Measurements from ENCODE around the gene OR10H5.
"Not testable (repeated sequence)": the region's sequence is repeated elsewhere in the genome, so short reads cannot be mapped to it uniquely, and the experiment has no call there.

The OR10H5 gene, protein sequence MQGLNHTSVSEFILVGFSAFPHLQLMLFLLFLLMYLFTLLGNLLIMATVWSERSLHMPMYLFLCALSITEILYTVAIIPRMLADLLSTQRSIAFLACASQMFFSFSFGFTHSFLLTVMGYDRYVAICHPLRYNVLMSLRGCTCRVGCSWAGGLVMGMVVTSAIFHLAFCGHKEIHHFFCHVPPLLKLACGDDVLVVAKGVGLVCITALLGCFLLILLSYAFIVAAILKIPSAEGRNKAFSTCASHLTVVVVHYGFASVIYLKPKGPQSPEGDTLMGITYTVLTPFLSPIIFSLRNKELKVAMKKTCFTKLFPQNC

DNA sequence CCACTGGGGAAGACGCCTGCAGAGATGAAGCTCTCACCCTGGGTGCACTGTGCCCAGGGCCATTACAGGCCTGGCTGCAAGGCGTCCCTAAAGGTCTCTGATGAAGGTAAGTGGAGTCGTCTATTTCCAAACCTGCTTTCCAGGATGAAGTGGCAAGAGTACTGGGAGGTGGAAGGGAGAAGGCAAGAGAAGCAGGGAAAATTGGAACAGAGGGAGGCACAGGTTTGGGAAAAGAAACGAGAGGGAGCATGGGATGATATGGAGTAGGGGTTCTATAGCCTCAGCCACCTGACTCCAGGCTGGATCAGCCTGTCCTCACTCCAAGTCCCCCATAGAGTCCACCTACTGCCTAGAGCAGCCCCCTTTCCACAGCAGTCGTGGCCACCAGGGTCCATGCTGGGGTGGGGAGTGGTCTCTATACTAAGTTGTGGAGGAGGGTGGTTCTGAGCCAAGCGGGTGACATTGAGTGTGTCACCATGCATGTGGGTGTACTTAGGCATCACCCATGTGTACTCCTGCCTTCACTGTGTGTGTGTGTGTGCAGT, at the start of gene OR10H5:
OR10H5 (plus strand) TSS at position 51 of the 545 bp plus-strand sequence. CDS start 6,388 bp downstream, outside the sequence.
- DNase-seq: no peak

DNA sequence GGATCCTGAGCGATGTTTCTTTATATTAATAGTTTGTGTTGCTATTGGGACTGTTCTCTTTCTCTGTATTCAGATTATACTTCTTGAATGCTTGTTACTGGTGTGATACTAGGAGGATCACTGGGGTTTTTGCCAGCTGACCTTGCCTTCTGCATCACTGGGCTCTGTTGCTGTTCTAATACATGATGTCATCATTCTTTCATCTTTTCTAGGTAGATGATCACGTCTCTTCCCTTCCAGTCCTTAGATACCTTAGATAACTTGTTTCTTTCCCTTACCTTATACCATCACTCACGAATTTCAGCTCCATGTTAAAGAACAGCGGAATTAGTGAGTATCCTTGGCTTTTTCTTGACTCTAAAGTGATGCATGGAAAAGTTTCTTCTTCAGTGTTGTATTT, 49.7 kb upstream of the OR10H5 start, which contains the start of gene OR10H3:
OR10H3 (plus strand) TSS at position 264 of the 400 bp plus-strand sequence. CDS start 3,408 bp downstream, outside the sequence.
- no peak for DNase-seq

DNA sequence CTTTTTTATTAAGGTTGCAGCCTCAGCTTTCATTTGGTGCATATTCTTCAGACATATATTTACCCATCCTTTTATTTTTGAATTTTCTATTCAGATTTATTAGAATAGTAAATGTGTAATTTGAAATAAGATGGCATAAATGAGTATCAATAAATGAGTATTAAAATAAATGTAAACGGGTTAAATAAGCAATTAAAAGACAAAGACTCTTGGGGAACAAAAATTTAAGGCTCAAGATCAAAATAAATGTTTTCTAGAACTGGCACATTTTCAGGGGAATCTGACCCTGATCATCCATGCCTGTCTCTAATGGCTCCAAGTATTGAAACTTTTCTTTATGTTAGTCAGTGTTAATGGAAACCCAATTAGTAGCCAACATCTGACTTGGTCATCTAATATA, 46.7 kb upstream of the OR10H5 start:
- no peak for DNase-seq

DNA sequence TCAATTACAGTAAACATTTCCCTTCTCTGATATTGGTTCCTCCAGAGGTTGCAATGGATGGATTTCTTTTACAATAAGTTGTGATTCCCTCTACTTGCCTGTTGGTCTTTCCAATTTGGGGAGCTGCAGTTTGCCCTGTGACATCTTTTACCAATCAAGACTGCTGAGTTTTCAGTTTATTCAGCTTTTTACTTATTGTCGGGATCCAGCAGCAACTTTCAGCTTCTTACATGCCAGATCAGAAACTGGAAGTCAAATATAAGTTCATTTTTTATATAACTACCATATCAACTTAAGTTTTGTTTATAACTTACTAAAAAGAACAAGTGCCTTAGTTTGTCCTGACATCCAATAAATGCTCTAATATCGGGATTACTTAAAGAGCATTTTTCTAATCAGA, 39.2 kb upstream of the OR10H5 start:
- no peak for DNase-seq

DNA sequence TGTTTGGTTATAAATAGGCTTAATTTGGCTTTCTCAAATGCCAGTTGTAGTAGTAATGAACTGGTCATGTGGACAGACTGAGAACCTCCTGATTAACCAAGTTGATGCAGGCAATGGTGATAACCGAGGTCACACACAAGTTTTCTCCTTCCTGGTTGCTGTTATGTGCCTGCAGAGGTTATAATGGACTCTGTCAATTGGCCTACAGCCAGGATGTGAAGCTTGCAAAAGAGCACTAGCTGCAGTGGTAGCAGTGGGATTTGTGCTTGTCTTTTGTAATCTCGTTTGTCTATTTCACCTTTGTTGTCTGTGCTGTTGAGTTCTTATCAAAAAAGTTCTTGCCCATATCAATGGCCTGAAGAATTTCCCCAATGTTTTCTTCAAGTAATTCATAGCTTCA, 29.1 kb upstream of the OR10H5 start:
- no peak for DNase-seq

DNA sequence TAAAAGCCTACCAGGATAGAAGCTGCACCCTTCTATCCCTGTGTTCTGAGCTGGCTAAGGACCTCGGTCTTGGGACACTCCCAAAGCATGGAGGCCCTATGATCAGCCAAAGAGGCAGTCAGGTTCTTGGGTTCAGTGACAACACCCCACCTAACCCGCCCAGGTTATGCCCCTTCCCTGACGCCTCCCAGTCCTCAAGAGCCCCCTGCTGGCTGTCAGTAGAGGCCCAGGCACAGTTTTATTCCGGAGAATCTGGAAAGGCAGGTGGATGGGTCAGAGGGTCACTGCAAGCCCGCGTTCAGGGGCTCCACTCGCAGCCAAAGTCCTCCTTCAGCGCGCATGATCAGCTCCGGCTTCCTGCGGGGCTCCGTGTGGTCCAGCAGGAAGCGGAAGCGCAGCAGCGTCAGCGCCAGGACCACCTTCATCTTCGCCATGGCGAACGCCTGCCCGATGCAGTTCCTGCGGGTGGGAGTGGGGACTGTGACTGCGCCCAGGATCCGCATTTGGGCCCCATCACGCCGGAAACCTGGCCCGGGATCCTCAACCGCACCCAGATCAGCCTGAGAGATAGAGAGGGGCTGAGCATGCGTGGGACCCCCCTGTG, 27.4 kb upstream of the OR10H5 start:
- no peak for DNase-seq

DNA sequence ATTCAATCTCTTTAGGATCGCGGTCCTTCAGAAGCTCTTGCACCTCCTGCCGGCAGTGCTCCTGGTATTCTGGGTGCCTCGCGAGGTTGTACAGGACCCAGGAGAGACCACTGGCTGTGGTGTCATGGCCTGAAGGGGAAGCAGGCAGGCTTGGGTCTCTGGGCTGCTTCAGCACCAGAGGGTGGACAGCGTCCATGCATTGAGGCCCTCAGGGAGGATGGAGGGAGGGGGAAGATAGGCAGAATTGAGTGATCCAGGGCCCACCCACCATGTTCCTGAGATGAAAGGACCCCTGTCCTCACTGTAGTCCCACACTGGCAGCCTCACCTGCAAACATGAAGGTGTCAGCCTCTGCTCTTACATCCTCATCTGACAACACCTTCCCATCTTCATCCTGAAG, 17.9 kb upstream of the OR10H5 start:
- no peak for DNase-seq

DNA sequence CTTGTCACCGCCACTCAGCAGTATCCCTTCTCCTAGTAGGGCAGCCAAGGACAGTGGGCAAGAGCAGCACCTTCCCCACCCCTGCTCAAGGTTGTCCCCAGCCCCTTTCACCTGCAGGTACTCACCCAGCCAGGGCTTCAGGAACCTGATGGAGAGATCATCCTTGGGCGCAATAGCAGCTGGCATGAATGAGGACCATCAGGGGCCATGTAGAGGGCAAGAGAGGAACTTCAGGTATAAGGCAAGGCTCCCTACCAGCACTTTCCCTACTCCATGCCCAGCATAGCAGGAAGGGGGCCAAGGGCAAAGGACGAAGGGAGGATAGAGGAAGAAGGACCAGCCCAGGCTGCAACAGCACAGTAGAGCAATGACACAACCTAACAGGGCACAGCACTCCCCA, 13.3 kb upstream of the OR10H5 start:
- not testable (repeated sequence) for DNase-seq

DNA sequence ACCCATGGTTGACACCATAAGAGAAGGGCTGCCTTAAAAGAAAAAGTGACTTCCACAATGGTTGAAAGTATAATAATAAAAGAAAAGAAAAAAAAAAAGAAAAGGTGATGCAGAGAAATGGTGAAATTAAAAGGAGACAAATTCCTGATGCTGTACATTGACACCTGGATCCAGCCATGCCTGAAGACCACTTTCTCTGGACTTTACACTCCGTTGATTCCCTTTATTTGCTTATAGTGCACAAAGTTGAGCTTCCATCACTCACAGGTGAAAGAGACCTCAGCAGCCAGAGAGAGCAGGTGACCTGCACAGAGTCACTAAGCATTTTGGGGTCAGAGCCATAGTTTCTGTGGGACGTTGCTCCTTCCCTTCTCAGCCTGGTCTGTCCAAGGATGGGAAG, 12.2 kb upstream of the OR10H5 start:
- no peak for DNase-seq

DNA sequence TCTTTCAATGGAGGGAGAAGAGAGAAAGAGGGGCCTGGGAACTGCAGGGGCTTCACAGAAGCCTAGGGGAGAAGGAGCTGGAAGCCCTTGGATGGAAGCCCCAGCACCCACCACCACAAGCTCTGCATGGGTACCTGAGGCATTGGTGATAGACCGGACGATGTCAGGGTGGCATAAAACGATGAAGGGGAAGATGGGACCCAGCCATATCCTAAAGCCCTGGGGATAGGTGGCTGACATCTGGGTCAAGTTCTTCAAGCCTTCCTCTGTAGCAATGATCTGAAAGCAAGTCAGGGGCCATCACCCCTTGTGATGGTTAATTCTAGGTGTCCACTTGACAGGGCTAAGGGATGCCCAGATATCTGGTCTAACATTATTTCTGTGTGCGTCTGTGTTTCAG, 11.2 kb upstream of the OR10H5 start:
- DNase-seq: no peak

DNA sequence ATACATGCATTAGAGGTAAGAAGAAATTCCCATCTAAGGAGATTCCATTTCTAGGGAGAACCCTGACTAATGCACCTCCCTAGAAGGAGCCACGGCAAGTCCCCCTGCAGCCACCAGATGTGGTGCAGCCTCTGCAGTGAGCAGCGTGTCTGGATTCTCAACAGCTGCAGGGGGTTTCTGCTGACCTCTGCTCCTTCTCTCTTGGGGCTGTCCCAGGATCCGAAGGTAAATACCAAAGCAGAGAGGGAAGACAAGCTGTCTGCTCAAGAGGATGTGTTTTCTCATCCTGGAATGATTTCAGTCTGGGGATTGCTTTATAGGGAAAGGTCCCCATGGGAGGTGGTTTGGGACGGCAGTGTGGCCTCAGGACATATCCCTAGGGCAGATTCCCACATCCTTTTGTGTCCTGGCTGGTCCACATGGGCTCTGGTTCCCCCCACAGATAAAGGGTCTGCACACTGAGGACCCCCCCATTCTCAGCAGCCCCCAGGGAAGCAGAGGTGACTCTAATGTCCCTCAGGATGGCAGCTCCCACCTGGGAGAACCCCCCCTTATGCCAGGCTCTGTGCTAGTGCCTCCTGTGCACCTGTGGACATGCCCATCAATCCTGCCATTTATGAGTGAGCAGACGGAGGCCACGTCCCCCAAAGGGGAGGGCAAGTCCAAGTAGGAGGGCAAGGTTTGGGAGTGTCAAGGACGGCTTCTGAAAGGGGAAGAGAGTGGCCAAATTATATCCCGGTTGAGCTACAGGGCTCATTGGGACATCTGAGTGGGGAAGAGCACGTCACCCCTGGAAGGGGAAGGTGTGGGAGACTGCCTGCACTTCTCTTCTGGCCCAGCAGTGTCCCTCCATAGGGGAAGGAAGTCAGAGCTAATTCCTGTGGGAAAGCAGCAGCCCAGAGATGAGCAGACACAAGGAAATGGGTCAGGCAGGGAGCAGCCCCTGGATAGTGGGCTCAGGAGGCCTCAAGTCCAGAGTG, 10.2 kb upstream of the OR10H5 start:
- DNase-seq: no peak

DNA sequence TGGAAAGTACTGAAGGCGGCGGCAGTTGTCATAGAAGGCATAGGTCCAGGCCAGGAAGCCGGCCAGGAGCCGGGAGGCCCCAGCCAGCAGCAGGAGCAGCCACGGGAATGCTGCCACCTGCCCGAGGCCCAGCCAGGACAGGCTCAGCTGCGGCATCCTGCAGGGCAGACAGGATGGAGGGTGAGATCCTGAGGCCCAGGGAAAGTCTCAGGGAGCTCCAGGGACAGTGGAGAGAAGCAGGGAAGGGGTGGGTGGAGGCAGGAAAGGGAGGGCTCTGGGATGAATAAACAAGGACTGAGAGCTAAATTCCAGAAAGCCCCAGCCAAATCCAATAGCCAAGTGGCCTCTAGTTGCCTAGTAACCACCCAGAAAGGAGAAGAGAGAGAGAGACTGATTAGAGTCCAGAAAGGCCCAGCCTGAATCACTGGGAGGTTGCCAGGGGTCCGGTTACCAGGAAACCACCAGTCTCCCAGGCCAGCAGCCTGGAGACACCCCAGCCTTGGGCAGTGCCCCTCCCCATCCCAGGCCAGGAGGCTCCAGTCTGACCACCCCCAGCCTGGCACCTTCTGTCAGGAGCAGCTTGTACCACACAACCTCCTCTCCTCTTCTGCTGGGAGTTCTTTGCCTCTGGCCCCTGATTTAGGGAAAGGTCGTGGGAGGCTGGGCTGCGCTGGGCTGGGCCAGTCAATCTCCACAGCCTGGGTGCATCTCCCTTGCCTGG, 7.5 kb upstream of the OR10H5 start:
- no peak for DNase-seq

DNA sequence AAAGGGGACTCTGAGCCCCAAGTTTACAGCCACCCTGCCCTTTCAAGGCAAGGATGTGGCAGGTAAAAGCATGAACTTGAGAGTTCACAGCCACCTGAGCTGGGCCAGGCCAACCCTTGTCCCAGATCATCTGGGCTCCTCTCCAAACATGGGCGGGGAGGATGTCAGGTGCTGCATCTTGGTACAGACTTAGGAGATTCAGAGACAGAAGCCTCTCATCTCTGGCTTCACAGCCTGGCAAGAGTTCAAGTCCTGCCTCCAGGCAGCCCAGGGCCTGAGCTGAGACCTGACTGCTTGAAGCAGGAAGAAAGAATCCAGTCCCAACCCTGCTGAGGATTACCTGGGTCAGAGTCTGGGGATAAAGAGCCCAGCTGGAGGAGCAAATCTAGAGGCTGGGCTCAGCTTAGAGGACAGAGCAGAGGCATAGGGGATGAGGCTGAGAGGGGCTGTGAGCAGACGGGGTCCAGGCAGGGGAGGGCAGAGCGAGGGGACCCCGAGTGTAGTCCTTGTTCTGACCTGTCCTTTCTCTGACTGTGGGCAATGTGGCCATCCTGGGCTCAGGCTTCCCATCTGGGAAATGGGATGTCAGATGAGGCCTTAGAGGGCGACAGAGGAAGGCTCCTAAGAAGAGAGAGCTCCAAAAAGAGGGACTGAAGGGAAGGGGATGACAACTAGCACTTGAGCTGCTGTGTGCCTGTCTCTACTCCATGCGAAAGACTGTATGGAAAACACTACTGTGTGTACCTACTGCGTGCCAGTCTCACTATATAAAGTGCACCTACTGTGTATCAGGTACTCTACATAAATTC, 6.6 kb upstream of the OR10H5 start:
- no peak for DNase-seq

DNA sequence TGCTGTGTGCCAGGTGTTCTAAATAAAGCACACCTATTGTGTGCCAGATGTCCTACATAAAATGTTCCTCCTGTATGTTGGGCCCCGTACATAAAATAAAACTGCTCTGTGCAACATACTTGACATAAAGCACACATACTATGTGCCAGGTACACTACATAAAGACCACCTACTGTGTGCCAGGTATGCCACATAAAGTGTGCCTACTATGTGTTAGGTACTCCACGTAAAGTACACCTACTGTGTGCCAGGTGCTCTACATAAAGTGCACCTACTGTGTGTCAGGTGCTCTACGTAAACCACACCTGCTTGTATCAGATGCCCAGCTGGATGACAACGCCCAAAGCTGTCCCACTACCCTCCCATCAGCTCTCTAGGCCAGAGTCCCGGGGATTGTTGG, 5.8 kb upstream of the OR10H5 start:
- no peak for DNase-seq

DNA sequence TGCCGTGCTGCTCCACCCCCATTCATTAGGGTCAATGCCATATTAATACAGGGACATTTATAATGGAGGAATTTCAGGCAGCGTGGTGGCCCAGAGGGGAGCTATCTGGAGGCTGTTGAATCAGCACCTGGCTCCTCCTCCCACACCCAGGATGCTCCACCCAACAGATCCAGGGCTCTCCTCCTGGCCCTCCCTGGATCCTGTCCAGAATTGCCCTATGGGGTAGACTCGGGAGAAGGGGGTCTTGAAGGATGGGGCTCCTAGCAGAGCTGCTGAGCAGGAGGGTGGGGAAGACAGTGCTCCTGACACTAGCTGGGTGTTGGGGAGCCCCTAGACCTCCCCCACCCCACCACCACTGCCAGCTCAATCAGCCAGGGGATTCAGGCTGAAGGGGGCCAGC, 5.2 kb upstream of the OR10H5 start:
- no peak for DNase-seq

DNA sequence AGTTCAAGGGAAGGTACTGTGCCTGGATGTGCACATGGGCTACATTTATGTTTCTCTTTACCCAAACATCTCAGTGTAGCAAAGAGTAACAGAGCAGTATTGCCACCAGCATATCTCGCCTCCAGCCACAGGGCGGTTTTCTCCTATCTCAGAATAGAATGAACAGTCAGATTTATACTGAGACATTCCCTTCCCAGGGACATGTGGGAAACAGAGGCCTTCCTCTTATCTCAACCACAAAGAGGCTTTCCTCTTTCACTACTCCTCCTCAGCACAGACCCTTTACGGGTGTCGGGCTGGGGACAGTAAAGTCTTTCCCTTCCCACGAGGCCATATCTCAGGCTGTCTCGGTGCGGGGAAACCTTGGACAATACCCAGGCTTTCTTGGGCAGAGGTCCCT, 4.6 kb upstream of the OR10H5 start:
- DNase-seq: not testable (repeated sequence)

DNA sequence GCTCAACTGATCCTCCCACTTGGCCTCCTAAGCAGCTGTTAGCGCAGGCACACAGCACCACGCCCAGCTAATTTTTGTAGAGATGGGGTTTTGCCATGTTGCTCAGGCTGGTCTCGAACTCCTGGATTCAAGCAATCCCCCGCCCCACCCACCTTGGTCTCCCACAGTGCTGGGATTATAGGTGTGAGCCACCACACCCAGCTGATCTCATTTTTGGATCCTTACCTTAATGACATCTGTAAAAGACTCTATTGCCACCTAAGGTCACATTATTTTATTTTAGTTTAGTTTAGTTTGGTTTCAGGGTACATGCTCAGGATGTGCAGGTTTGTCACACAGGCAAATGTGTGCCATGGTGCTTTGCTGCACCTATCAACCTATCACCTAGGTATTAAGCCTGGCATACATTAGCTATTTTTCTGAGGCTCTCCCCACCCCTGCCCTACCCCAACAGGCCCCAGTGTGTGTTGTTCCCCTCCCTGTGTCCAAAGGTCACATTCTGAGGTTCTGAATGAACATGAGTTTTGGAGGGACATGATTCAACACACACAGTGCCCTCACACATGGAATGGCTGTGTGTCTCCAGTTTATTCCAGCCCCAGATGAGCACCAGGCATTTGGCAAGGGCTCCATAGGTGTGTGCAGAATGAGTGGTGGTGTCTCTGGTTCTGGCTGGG, 1.3 kb downstream of the OR10H5 start:
- DNase-seq: no peak

DNA sequence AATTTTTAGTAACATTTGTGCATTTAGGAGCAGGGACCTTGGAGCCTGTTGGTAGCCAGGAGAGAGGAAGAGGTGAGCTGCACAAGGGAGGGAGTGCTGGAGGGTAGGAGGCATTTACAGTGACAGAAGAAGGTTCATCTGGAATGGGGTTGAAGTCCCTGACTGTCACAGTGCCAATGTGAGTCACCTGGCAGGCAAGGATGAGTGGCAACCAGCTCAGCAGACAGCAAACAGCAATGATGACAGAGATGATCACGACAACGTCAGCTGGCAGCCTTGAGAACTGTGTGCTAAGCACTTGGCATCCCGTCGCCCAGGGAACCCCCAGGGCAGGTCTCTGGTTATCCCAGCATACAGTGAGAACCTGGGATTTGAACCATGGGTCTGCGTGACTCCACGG, 2.6 kb downstream of the OR10H5 start:
- DNase-seq: no peak

DNA sequence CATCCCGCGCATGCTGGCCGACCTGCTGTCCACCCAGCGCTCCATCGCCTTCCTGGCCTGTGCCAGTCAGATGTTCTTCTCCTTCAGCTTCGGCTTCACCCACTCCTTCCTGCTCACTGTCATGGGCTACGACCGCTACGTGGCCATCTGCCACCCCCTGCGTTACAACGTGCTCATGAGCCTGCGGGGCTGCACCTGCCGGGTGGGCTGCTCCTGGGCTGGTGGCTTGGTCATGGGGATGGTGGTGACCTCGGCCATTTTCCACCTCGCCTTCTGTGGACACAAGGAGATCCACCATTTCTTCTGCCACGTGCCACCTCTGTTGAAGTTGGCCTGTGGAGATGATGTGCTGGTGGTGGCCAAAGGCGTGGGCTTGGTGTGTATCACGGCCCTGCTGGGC, 6.8 kb downstream of the OR10H5 start:
- not testable (repeated sequence) for DNase-seq

DNA sequence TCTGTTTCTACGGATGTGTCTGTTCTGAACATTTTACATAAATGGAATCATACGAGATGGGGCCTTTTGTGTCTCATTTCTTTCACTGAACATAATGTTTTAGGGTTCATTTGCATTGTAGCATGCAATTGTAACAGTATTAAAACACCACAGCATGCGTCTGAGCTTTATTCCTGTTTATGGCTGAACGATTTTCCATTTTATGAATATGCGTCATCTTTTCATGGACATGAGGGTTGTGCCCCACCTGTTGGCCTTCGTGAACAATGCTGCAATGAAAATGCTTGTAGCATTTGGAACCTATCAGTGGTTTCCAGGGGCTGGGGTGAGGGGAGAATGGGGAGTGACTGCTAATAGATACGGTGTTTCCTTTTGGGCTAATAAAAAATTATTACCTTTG, 22.9 kb downstream of the OR10H5 start:
- DNase-seq: no peak

DNA sequence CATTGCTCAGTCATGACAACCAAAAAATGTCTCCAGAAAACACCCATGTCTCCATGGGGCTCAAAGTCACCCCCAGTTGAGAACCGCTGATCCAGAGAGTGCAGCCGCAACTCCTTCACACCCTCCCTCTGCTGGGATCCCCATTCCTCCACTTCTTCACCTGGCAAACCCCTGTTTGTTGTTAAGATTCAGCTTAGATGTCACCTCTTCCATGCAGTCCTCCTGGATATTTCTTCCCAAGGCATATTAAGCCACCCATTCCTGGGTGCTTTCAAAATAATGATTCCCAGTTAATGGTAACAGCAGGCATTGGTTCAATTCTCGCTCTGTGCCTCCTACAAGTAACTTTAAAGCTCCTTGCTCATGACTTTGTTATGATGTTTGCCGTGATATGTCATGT, 24.0 kb downstream of the OR10H5 start:
- no peak for DNase-seq

Data from NCI-H2171 (cell line).